GM19043 (cell line): ENCODE measurements around the gene MLIP.
A peak's percentile ranks its signal among the peaks of the same experiment; 100 is the strongest.
"Not testable (repeated sequence)": the region's sequence is repeated elsewhere in the genome, so short reads cannot be mapped to it uniquely, and the experiment has no call there.

ENCODE experiments used
- ATAC-seq: cut with Tn5 transposase; IDR thresholded peaks from one replicate; pipeline ENCODE4 v1.9.1; 2021; ENCODE audit warnings: low read depth; ENCODE audit not compliant: unreplicated experiment

Gene MLIP

DNA sequence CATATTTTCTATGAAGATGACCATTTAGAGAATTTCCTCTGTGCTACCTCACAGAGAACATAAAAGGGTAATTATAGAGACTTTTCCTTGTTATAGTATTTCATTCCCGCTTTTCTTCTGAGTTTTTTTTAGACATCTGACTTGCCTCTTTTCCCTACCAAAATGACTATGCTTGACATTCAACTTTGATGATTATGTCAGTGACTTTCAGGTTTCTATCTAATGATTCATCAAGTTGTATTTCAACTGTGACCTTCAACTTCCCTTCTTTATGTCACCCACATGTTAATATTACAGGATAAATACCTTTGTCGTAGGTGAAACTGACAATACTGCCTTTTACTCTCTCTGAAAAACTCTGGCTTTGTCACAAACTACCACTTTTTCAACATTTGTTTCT, 95.3 kb downstream of the MLIP start:
- ATAC-seq: no peak

DNA sequence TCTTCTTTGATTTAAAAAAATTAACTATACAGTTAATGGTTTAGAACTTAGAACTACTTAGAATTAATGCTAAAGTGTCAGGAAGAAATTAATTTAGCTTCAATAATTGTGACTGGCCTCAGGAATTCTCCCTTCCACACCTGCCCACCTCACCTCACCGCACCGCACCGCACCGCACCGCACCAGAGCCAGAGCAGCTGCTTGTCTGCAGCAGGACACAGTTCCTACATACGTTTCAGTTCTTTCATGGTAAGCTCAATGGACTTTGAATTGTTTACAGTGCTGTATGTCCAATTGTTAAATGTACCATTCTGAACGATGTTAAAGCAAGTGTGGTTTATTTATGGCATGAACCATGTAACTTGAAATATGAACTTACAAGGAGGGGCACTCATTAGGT, 98.7 kb downstream of the MLIP start:
- not testable (repeated sequence) for ATAC-seq

DNA sequence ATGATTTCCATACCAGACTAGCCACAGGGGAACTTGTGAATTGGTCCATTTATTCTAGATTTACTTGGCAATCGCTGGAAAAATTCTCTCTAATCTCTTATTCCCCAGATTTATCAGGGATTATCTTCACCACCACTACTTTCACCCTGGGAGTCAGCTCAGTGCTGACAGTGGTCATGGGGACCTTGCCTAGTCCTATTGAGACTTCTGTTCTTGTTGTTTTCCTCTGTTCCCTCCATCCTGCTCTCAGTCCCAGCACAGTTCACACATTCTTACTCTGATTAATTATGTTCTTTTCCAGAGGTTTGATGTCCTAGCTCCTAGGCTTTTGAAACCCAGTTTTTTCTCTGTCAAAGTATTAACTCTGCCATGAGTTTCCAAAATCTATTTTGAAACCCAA, 103.0 kb downstream of the MLIP start:
- ATAC-seq: no peak

DNA sequence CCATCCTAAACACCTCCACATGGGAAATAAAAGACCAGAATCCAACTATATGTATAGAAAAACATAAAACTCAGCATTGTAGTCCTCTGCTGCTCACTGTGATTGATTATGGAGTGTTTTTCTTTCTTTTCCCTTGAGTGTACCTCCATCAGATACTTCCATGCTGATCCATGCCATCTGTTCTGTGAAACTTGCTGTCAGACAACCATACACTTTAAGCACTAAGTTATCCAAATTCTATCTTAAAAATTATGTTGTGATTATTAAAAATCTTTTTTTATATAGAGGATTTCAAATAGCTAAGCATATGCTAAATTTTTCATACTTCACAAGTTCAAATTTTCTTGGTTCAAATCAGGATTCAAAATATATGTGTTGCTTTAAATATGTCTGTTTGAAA, 105.1 kb downstream of the MLIP start:
- ATAC-seq: no peak

DNA sequence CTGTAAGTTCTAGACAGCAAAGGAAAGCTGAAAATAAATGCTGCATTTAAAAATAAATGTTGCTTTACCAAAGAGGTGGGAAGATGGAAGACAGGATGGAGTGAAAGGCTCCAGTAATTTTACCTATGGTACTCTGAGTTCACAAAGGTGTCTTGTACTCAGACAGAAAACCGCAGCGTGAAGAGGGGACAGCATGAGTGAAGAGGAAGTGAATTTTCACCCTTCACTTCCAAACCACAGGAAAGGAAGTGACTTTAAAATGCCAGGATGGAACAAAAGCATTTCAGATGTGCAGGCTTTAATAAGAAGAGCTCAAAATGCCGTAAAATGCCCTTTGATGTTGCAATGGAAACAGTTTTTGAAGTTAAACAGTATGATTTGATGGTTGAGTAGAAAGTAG, 105.8 kb downstream of the MLIP start:
- ATAC-seq: peak; percentile 59

DNA sequence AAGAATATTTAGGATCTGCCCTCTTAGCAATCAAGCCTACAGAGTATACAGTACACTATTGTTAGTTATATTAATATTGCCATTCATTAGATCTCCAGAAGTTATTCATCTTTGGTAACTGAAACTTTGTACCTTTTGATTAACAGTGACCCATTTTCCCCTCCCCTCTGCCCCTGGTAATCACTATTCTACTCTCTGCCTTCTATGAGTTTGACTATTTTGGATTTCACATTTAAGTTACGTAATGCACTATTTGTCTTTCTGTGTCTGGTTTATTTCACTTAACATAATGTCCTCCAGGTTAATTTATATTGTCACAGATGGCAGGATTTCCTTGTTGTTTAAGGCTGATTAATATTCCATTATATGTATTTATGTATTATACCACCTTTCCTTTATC, 111.0 kb downstream of the MLIP start:
- ATAC-seq: no peak

DNA sequence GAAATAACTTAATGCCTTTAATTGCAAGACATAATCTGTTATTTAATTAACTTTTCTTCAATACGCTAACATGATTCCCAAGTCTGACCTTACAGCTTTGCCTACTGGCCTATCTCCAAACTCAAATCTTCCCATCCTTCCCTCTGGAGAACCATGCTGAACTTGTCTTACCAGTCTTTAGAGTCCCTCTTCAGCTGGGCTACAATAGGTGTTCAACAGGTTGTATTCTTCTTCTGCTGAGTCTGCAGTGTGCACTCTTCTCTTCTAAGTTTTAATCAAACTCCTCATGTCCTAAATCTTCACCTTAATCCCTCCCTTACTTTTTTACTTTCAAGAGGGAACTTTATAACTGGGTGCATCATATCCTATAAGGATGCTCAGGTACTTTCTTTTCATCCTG, 121.5 kb downstream of the MLIP start:
- ATAC-seq: no peak

DNA sequence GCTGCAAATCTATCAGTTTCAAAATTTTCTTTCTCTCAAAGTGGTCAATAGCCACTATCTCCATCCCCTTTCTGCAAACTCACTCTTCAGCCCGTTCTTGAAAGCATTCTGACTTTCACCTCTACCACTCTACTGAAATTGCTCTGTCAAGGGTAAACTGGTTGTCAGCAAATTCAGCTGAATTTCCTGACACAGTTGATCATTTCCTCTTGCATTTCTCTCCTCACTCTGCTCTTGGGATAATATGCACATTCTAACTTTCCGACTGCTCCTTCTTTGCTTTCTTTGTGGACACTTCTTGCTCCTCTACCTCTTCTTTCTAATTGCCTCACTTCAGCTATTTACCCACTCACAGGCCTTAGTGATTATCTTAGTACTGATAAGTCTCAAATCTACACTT, 123.3 kb downstream of the MLIP start:
- no peak for ATAC-seq

DNA sequence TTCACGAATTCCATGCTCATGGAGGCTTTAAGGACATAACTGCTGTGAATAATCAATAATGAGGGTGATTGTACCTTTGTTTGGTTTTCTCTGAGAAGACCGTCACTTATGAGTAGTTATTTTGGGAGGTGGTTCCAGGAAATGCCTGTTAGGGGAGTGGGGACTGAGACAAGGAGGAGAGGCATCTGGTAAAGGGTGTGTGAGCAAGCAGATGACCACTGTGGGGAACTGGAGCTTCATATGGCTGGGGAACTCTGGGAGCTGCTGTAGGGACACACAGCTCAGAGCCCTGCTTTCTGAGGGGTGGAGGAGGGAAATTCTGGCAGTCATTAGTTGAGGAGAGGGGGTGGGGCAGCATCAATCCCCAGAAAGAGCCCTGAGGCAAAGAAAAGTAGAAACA, 125.7 kb downstream of the MLIP start:
- no peak for ATAC-seq

DNA sequence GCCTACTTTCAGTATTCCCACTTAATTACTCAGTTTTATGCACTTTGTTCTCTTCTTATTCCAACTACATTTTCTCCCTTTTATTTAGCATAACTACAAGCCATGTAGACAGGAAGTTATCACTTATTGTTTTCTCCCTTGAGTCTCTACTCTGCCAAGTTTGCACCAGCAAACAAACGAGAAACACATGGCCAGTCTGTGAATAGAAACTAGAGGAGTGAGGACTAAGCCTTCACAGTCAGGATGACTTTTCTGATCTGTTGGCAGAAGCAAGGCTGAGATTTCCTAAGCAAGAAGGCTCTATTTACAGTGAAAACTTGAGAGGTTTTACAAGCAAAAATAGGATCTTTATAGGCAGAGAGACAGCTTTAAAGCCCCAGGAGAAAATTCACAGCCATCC, 127.2 kb downstream of the MLIP start:
- ATAC-seq: no peak

DNA sequence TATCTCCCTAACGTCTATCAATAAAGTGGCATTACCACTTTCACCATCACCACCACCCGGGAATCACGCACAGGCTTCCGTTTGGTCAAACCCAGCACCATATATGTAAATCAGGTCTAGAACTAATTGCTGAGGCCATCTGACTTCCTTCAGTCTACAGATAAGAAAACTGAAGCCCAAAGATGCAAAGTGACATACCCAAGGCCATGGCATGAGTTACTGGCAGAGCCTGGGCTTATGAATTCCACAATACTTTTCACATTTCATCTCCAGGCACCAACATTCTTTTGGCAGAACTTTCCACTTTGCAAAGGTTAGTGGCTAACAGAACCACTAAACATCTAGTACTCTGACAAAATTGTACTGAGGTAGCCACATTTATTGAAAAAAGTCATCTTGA, 132.5 kb downstream of the MLIP start:
- ATAC-seq: no peak

DNA sequence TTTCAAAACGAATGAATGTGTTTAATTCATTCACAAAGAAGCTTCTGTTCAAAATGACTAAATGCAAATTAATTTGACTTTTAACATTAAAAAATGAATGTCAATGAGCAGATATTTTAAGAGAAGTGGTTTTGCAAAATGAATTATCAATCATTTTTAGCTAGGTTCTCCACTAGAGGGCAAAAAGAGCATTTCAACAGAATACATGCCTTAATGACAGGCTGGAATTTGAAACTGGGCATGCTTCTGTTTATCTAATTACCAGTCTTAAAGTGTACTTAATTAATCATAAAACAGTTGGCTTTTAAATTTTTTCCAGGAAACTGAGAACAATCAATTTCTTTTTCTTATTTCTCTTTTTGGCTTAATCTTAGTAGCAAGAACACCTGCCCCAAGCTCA, 133.2 kb downstream of the MLIP start:
- no peak for ATAC-seq

DNA sequence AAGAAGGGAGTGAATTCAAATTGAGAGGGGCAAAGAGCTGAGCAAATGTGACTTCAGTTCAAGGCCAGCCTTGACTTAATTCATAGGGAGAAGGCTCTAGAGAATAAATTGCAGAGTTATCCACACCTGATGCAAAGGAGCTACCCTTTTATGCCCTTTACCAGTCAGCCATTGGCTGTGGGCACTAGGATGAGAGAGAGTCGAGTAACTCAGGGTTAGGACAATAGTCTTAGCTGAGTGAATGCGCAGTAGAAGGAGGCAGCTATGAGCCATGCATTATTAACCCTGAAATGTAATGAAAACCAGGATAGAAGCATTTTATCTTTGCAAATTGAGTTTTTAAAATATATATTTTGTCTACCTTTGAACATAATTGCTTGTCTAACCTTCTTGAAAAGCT, 134.0 kb downstream of the MLIP start:
- no peak for ATAC-seq

DNA sequence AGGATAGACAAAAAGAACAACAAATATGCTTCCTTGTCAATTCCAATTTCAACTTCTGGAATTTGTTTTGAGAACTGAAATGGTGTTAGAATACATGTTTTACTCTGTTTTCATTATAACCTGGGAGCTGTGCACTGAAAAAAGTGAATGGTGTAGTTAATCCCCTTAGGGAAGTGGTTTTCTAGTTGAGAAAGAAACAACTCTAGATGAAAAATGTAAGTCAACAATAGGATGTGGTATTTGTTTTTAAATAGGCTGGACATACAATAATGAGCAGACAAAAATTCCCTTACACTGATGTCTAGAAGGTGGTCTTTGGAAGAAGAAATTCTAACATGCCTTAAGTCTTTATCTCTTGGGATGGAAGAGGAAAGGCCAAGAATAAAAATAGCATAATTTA, 137.1 kb downstream of the MLIP start:
- ATAC-seq: peak; percentile 47

DNA sequence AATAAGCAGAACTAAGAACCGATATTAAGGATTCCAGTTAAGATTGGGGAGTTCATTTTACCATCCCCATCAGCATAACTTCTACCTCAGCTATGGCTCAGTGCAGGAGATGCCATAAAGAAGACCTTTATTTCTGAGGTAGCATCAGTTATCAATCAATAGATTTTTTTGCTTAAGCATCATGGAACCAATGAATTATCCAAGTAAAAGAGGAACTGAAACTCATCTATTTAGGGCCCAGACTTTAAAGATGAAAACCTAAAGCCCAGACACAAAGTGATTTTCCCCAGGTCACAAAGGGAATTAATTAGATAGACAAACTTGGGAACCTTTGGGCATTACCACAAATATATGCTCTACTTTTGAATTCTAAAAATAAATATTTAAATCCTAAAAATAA, 137.8 kb downstream of the MLIP start:
- peak; percentile 45 for ATAC-seq

DNA sequence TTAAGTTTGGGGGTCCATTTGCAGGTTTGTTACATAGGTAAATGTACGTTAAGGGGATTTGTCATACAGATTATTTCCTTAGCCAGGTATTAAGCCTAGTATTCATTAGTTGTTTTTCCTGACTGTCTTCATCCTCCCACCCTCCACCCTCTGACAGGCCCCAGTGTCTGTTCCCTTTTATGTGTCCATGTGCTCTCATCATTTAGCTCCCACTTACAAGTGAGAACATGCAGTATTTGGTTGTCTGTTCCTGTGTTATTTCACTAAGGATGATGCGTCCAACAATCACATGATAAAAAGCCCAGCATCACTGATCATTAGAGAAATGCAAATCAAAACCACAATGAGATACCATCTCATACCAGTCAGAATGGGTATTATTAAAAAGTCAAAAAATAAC, 138.6 kb downstream of the MLIP start:
- not testable (repeated sequence) for ATAC-seq

DNA sequence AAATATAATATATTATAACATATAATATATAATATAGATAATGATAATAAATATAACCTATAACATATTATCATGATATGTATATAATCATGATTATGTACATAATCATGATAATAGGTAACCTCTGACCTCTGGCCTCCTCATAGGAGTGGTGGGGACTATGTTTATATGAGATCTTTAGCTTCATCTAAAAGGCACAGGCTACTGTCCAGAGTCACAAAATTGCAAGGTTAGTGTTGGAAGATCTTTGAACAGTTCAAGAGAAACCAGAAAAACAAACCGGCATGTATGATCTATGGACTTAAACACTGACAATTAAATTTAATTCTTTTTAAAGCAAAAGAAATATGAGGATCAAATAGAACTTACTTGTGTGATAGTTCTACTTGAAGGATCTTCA, 141.3 kb downstream of the MLIP start:
- no peak for ATAC-seq

DNA sequence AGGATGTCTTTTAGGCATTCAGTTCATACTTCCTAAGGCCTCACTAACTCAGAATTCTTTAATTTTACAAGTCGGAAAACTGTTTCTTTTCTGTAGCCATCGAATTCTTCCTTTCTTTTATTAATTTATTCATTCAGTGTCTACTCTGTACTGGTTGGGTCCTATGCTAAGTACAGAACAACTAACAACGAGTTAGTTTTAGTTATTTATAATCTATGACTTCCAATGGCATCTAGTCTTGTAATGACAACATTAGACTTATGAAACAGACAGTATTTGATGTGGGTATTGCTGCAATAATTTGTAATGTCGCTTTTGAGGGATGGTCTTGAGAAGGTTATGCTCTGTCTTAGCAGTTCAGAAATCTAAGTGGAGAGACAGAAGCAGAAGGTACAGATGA, 141.7 kb downstream of the MLIP start:
- ATAC-seq: no peak

DNA sequence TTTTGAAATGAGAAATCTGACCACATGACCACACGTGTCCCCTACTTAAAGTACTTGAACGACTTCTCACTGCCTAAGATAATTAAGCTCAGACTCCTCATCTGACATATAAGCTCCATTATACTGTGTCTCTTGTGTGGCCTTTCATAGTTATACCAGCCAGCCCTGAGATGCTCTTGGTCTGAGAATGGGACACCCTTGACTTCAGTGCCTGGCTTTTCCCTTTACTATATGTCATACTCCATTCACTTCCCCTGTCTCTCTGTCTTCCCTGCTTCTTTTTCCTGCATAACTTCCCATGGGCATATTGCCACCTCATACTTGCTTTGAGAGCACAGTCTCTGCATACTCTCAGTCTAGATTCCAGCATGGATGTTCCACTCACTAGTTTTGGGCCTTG, 143.6 kb downstream of the MLIP start:
- no peak for ATAC-seq

DNA sequence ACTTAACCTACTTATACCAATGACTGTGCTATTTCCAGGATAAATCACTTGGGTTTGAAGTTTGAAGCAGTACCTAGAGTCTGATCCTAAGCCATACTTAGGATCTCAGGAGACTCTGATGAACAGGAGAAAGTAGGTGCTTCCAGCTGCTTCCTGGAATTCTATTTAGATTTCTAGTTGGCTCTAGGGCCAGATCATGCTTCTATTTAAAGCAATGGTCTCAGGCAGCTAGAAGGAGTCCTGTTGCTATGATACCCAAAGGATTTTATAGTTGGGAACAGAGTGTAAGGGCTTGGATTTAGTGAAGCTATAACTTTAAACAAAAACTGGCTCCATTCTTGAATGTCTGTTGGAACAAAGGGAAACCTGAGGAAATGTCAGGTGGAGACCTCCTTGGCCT, 144.6 kb downstream of the MLIP start:
- no peak for ATAC-seq

DNA sequence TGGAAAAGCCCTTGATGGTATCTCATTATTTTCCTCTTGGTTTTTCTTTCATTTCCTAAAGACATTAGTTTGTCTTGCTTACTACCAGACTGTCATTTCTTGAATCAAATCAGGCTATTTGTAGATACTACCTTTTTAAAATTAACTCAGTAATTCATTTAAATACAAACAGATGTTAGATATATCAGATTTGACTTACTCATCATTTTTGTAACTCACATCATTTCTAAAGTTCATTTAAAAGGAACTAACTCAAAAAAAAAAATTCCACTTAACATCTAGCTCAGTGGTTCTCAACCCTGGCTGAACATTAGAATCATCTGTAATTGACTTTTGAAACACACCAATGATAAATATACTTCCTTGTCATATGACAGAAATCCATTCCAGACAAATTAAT, 148.8 kb downstream of the MLIP start:
- ATAC-seq: no peak

DNA sequence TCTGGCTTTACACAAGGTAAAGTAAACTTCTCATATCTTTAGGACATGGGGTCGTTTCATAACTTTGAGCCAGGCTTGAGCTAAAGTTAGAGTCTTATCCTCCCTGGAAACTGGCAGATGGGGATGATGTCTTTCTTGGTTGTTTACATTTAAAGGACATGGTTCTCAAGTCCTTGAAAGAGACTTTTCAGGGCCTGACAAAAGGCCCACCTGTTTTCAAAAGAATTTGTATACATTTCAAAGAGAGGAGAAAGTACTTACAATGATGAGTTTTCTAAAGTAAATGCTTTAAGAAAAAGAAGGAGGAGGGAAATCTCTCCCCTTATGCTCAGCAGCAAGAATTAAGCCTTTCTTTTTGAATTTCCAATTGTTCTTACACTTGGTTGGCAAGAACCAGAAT, 151.3 kb downstream of the MLIP start:
- no peak for ATAC-seq

DNA sequence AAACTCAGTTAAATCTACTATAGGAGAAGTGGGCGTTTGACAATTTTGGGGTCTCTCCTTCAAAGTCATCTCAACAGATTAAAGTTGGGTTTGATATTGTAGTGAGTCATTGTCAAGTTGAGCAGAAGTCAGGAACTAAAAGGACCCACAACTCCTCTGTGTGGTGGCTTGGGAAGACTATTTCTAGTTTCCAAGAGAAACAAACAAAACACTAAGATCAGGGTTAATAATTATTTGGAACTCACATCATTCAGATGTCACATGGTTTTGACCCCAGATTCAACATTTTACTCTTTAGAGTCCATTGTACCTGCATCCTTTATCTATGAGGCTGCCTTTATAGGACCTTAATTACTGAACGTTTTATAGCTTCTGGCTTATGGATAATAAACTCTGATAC, 151.7 kb downstream of the MLIP start:
- ATAC-seq: no peak
